Stimulated activated CD4-positive, alpha-beta T cell treated with anti-CD3 and anti-CD28 coated beads, Interleukin-2, amount 100 ng/mL, for 4 hours (primary cell): ENCODE data around the gene SAPCD2.

Source experiments
- DNase-seq: peaks from one replicate; pipeline ENCODE4 v3.0.0-alpha.2; 2020; ENCODE audit warnings: low read depth

The SAPCD2 gene

DNA sequence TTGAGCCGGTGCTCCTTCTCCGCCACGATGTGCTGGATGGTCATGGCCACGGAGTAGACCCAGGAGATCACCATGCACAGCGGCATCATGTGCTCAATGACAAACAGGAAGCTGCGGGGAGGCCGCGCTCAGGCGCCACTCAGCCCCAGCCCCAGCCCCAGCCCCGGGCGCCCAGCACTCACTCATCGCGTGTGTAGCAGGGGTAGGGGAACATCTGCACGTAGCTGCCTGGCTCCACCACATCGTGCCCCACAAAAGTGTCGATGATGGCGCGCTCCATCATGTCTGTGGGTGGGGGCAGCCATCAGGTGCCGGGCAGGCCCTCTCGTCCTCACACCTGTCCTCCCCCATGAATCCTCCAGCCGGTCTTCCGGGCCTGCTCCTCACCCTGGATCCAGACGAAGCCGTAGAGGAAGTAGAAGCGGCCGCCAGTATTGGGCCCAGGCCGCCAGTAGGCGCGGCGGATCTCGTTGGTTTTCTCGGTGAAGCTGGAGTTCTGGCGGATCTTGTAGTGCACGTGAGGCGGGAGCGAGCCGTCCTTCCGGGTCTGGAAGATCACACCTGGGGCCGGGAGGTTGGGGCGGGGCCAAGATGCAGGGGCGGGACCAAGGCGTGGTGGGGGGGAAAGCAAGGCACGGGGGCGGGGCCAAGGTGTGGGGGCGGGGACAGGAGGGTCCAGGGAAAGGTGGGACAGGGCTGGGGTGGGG, 52.4 kb downstream of the SAPCD2 start:
- DNase-seq: no peak

DNA sequence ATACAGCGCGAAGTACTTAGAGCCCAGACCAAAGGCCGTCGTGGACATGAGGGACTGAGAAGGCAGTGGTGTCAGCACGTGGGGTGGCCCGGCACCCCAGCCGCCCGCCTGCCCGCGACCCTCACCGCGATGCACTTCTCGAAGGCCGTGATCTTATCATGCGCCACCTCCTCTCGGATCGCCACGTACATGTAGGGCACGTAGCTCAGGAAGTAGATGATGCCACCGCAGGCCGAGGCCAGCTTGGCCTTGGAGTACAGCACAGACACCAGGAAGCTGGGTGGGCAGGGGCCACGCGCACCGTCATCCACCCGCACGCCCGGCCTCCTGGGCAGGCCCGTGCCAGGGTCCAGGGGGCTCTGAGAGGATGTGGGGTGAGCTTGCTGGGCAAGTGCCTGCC, 53.3 kb downstream of the SAPCD2 start:
- no peak for DNase-seq

DNA sequence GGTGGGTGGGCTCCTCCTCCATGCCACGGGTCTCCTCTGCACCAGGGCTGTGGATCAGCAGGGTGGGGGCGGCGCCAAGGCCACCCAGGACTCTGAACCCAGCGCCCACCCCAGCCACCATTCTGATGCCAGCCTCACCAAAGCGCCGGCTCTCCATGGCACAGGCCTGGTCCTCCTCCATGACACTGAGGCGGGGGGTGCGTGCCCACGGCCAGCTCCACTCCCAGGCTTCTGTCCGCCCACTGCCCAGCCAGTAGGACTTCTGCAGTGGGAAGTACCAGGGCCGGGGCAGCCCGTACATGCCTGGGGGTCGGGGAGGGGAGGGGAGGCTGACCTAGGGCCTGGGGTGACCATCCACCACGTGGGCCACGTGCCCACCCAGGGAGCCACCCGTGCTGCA, 53.9 kb downstream of the SAPCD2 start:
- DNase-seq: no peak

DNA sequence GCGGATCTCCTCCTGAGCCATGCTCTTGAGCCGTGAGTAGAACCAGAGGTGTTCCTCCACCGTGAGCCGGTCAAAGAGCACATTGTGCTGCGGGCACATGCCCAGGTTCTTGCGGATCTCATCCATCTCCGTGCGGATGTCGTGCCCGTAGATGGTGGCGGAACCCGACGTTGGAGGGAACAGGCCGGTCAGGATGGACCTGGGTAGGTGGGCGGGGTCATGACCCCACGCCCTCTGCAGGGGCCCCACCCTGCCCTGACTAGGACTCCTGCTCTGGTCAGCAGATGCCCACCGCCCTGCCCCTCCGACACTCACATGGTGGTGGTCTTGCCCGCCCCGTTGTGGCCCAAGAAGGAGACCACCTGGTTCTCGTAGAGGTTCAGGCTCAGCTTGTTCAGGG, 54.4 kb downstream of the SAPCD2 start:
- no peak for DNase-seq

DNA sequence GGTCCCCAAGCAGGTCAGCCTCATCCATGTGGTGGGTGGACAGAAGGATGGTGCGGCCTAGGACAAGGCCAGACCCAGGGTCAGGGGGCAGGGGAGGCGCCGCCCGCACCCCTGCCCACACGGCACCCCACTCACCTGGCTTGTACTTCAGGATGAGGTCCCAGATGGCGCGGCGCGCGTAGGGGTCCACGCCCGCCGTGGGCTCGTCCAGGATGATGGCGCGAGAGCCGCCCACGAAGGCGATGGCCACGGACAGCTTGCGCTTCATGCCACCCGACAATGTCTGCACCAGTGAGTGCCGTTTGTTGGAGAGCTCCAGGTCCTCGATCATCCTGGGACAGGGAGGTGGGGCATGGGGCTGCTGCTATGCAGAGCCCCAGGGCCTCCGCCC, 54.8 kb downstream of the SAPCD2 start:
- DNase-seq: no peak

DNA sequence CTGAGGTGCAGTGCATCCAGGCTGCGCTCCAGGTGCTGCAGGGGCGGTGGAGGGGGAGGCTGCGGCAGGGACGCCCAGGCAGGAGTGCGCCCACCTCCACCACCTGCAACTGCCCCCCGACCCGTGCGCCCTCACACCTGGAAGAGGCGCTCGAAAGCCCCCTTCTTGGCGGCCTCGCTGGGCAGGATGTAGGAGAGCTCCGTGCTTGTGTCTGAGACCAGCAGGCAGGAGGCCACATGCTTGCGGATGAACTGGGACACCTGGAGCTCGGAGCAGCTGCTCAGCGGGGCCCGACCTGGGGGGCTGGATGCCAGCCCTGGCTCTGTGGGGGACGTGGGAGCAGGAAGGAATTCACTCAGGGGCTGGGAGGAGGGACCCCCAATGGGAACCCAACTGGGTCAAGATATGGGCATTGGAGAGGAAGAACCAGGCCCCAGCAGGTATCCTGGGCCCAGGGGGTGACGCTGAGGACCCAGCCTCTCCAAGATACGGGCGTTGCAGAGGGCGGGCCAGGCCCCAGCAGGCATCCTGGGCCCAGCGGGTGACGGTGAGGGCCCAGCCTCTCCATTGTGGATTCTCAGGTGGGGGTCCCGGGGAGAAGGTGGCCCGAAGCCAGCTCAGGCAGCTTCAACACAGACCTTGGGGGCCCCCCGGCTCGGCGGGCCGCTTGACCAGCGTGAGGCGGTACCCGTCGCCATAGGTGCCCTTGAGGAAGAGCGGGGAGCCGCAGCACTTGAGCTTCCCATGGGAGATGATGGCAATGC, 55.4 kb downstream of the SAPCD2 start:
- DNase-seq: no peak

DNA sequence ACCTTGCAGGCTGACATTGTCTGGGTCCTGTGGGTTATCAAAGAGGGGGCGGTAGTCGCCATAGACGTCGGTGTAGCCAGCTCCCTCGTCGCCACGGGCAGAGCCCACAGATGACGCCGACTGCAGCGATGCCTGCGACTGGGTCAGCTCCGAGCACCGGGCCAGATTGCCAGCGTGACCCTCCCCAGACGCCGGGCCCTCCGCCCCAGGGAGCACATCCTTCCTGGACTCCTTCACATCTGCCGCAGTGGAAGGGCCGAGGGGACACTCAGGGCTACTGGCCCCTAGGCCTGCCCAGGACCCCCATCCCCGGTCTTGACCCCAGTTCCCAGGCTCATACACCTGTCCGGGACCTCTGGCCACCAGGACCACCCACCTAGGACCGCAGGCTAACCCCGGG, 56.2 kb downstream of the SAPCD2 start:
- no peak for DNase-seq

DNA sequence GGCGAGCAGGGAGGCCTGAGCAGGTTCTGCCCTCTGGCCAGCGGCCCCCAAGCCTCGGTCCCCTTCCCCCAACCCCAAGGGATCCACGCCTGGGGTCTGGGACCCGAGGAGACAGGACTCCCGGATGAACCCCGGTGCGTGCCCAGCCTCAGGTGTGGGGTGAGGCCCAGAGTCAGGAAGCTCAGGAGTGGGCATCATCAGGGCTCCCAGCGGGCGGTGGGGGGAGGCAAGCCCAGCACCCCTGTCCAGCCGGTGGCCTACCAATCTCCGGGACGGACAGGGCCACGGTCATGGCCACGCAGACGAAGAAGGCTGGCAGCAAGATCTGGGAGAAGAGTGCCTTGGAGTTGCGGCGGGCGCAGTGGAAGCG, 56.8 kb downstream of the SAPCD2 start:
- no peak for DNase-seq

DNA sequence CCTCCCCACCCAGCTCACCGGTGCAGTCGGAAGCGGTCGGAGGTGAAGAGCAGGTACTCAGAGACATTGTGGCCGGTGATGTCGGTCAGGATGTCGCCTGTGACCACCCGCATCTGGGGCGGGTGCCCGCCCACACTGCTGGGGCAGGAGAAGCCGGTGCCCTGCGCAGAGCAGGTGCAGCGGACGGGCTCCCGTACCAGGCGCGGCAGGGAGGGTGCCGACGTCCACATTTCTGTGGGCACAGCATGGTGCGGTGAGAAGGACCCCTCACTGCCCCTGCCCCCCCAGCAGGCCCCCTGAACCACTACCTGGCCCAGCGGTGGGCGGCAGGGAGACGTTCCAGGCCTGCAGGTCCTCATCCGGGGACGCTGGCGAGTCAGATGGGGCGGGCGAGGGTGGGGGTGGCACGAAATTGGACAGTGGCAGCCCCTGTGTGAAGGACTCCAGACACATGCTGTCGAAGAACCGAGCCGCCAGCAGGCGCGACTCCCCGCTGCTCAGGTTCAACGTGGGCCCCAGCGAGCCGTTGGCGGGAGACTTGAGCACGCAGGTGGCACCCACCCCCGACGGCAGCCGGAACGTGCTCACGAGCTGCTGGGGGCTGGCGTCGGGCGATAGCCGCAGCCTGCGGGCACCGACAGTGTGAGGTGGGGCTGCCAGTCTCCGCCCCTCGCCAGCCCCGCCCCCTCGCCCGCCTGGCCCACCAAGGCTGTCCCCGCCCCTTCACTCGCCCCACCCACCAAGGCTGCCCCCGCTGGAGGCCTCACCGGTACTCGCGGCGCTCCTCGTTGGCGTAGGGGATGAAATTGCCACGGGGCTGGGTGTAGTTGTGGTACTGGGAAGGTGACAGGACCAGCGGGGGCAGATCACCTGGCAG, 57.4 kb downstream of the SAPCD2 start:
- DNase-seq: no peak
